Measurements from ENCODE around the gene KIAA0513. TPM values are rescaled to one million over a fixed set of nuclear protein-coding genes. Genes with fewer than 3 reads are reported as not detected.

KIAA0513 gene
- total and polyA plus RNA-seq, 2 donors: 3.4 to 5.2 TPM

DNA sequence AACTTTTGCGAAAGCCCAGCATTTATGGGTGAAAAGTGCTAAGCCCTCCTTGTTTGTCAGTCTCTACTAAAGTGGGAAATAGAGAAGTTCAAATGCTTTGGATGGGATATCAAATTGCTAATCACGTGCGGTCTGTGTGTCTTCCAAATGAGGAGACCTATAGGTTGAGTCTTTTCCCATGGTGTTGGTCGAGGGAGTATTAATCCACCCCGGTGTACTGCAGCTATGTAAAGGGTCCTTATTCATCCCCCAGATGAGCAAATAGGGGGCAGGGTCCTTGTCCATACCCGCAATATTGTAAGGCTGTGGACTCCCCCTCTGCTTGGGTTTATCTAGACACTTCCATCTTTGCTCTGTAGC lies 14.6 kb downstream of the KIAA0513 start:
- WGBS: 93% methylated on average over 6 of the region's 6 CpGs
- DNase-seq (ENCODE audit: low read depth in 6 of 9, low spot score in 9 of 9): no peak
- H3K4me1 ChIP-seq (ENCODE audit: control insufficient read depth in 2 of 2, insufficient read depth in 2 of 2, low read length in 2 of 2): peaks cover 0 to 4% of the 10 kb centered on the region in 2 donors
- H3K4me3 ChIP-seq (ENCODE audit: low read length in 2 of 2): no peak overlapping the region
- no peaks in the 10 kb centered on the region for H3K27me3 ChIP-seq (ENCODE audit: control insufficient read depth in 2 of 2, insufficient read depth in 1 of 2, low read length in 1 of 2)
- no peaks in the 10 kb centered on the region for H3K36me3 ChIP-seq (ENCODE audit: control insufficient read depth in 2 of 2, insufficient read depth in 2 of 2, low read length in 1 of 2)
- no peak overlapping the region for H3K27ac ChIP-seq (ENCODE audit: low read depth in 1 of 2, low read length in 1 of 2)
- no peaks in the 10 kb centered on the region for H3K9me3 ChIP-seq (ENCODE audit: control insufficient read depth in 2 of 2, insufficient read depth in 1 of 2, low read length in 1 of 2)

DNA sequence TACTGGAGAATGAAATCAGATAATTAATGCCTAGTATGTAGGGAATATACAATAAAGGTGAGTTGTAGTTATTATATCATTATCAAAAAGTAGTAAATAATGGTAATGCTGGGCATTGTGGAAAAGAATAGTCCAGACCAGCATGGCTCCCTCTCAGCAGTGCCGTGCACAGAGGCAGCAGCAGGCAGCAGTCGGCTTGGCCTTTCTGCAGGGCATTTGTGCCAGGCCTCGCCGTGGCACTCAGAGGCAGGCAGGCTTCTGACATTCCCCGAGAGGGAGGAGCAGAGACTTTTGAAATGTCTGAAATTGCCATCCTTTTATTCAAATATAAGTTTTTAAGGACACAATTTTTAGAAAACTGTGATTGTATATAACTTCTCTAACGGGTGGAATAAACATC lies 15.0 kb downstream of the KIAA0513 start:
- Histone ChIP-seq H3K9me3 (ENCODE audit: control insufficient read depth in 2 of 2, insufficient read depth in 1 of 2, low read length in 1 of 2) (no peaks in the 10 kb centered on the region), H3K4me3 (ENCODE audit: low read length in 2 of 2) (no peak overlapping the region), H3K4me1 (ENCODE audit: control insufficient read depth in 2 of 2, insufficient read depth in 2 of 2, low read length in 2 of 2) (peaks cover 0 to 8% of the 10 kb centered on the region in 2 donors), H3K36me3 (ENCODE audit: control insufficient read depth in 2 of 2, insufficient read depth in 2 of 2, low read length in 1 of 2) (no peaks in the 10 kb centered on the region), H3K27ac (ENCODE audit: low read depth in 1 of 2, low read length in 1 of 2) (no peak overlapping the region), H3K27me3 (ENCODE audit: control insufficient read depth in 2 of 2, insufficient read depth in 1 of 2, low read length in 1 of 2) (no peaks in the 10 kb centered on the region)
- WGBS: 98% methylated on average over 6 of the region's 6 CpGs
- no peak for DNase-seq (ENCODE audit: low read depth in 6 of 9, low spot score in 9 of 9)

DNA sequence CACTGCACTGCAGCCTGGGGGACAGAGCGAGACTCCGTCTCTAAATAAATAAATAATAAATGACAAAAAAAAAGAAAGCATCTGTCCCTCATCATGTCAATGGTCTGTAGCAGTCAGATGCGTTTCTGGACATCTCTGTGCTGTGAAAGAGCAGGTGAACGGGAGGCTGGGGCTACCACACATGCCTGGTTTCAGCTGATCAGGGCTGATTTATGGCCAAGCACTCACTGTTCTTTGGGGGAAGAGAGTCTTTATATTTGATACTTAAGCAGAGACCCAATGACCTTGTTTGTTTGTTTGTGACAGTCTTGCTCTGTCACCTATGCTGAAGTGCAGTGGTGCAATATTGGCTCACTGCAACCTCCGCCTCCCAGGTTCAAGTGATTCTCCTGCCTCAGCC lies 17.5 kb downstream of the KIAA0513 start:
- 96% methylated on average over 5 of the region's 5 CpGs for WGBS
- H3K4me1 ChIP-seq (ENCODE audit: control insufficient read depth in 2 of 2, insufficient read depth in 2 of 2, low read length in 2 of 2): peaks cover 0 to 11% of the 10 kb centered on the region in 2 donors
- H3K36me3 ChIP-seq (ENCODE audit: control insufficient read depth in 2 of 2, insufficient read depth in 2 of 2, low read length in 1 of 2): no peaks in the 10 kb centered on the region
- no peaks in the 10 kb centered on the region for H3K9me3 ChIP-seq (ENCODE audit: control insufficient read depth in 2 of 2, insufficient read depth in 1 of 2, low read length in 1 of 2)
- H3K27ac ChIP-seq (ENCODE audit: low read depth in 1 of 2, low read length in 1 of 2): no peak overlapping the region
- H3K4me3 ChIP-seq (ENCODE audit: low read length in 2 of 2): no peak overlapping the region
- H3K27me3 ChIP-seq (ENCODE audit: control insufficient read depth in 2 of 2, insufficient read depth in 1 of 2, low read length in 1 of 2): no peaks in the 10 kb centered on the region
- no peak for DNase-seq (ENCODE audit: low read depth in 6 of 9, low spot score in 9 of 9)

DNA sequence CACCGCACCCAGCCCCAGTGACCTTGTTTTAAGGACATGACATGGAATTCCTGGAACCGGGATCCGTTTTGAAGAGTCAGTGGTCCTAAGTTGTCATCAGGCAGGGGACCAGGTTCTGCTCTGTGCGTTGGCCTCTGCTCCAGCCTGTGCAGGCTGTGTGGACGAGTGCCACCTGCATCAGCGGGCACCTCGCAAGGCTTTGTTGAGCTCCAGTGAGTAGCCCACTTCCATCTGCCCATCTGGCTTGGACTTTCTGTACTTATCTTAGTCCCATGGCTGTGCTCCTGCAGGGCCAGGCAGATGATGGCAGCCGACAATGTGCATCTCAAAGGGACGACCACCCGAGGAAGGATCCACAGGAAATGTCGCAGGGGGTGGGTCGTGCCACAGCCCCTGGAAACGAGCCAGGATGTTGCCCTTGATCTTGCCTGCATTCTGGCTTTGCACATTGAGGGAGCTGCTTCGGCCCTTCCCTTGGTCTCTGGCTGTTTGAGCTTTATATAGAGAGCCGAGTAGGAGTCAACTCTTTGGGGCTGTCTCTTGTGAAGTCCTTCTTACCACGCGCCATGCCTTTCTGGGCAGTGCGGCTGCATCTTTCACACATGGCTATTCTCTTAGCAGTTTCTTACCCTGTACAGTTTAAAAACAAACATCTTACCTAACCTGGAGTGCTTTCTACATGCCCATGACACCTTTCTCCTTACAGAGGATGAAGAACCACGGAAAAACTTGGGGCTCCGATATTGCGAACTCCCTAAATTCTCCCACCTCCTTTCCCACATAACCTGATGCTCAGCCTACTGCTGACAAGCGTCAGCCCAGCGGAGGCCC lies 18.3 kb downstream of the KIAA0513 start:
- WGBS: 76% methylated on average over 23 of the region's 23 CpGs
- H3K36me3 ChIP-seq (ENCODE audit: control insufficient read depth in 2 of 2, insufficient read depth in 2 of 2, low read length in 1 of 2): no peaks in the 10 kb centered on the region
- no peak overlapping the region for H3K27ac ChIP-seq (ENCODE audit: low read depth in 1 of 2, low read length in 1 of 2)
- H3K9me3 ChIP-seq (ENCODE audit: control insufficient read depth in 2 of 2, insufficient read depth in 1 of 2, low read length in 1 of 2): no peaks in the 10 kb centered on the region
- no peak for DNase-seq (ENCODE audit: low read depth in 6 of 9, low spot score in 9 of 9)
- no peak overlapping the region for H3K4me3 ChIP-seq (ENCODE audit: low read length in 2 of 2)
- H3K27me3 ChIP-seq (ENCODE audit: control insufficient read depth in 2 of 2, insufficient read depth in 1 of 2, low read length in 1 of 2): no peaks in the 10 kb centered on the region
- peaks cover 0 to 11% of the 10 kb centered on the region in 2 donors for H3K4me1 ChIP-seq (ENCODE audit: control insufficient read depth in 2 of 2, insufficient read depth in 2 of 2, low read length in 2 of 2)

DNA sequence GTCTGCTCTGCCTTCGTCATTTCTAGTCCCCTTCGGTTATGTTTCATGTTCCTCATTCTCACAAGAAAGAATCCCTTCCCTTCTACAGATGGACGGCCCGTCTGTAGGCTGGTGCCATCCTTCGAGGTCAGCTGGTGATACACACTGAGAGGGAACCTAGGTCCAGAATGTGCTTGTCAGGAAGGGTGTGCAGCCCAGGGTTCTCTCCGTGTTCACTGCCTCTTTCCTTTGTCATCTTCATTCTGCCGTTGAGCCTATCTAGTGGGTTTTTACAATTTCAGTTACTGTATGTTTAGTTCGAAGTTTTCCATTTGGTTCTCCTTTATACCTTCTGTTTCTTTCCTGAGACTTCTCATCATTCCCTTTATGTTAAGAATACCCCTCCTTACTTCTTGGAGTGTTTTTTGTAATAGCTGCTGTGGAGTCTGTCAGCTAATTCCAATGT lies 18.9 kb downstream of the KIAA0513 start:
- Histone ChIP-seq H3K36me3 (ENCODE audit: control insufficient read depth in 2 of 2, insufficient read depth in 2 of 2, low read length in 1 of 2) (no peaks in the 10 kb centered on the region), H3K4me1 (ENCODE audit: control insufficient read depth in 2 of 2, insufficient read depth in 2 of 2, low read length in 2 of 2) (peaks cover 0 to 11% of the 10 kb centered on the region in 2 donors), H3K27me3 (ENCODE audit: control insufficient read depth in 2 of 2, insufficient read depth in 1 of 2, low read length in 1 of 2) (no peaks in the 10 kb centered on the region), H3K27ac (ENCODE audit: low read depth in 1 of 2, low read length in 1 of 2) (no peak overlapping the region), H3K9me3 (ENCODE audit: control insufficient read depth in 2 of 2, insufficient read depth in 1 of 2, low read length in 1 of 2) (no peaks in the 10 kb centered on the region), H3K4me3 (ENCODE audit: low read length in 2 of 2) (no peak overlapping the region)
- no peak for DNase-seq (ENCODE audit: low read depth in 6 of 9, low spot score in 9 of 9)
- 97% methylated on average over 8 of the region's 8 CpGs for WGBS

DNA sequence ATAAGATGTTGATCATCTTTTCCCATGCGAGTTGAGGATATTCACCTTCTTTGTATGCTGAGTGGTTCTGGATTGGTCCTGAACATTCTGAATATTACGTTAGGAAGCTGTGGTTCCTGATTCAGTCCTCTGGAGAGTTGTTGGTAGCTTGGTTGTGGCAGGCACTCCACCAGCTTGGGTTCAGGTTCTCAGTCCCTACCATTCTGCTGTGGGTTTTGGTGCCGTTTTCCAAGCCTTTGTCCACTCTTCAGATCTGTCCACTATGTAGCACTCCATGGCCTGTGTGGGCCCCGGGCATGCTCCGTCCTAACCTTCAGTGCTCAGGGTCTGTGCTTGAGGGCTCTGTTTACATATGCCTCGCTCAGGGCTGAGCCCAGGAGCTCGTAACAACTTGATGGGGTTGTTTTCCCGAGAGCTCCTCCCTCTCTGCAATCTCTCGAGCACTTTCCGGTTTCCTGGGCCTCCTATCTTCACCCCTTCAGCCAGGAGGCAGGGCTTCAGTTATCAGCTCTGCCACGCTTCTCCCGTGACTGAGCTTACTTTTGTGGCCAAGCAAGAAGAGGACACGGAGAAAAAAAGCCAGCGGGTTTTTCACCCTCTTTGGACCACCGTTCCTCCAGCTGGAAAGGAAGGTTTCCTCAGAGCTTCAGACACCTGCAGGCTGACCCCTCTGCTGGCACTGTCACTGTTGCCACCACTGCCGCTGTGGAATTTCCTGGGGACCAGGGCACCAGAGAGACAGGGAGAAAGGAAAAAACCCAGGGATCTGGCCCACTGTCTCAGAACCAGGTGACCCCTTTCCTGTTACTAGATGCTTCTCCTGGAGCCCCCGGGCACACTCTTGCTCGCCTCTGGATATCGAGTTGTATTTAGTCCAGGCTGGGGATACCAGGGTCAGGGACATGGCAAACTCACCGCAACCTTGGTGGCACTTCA lies 19.6 kb downstream of the KIAA0513 start:
- DNase-seq (ENCODE audit: low read depth in 6 of 9, low spot score in 9 of 9): peak in 2 of 9 donors; percentile 31 to 63
- H3K27me3 ChIP-seq (ENCODE audit: control insufficient read depth in 2 of 2, insufficient read depth in 1 of 2, low read length in 1 of 2): no peaks in the 10 kb centered on the region
- peaks cover 0 to 11% of the 10 kb centered on the region in 2 donors for H3K4me1 ChIP-seq (ENCODE audit: control insufficient read depth in 2 of 2, insufficient read depth in 2 of 2, low read length in 2 of 2)
- H3K27ac ChIP-seq (ENCODE audit: low read depth in 1 of 2, low read length in 1 of 2): no peak overlapping the region
- no peak overlapping the region for H3K4me3 ChIP-seq (ENCODE audit: low read length in 2 of 2)
- no peaks in the 10 kb centered on the region for H3K36me3 ChIP-seq (ENCODE audit: control insufficient read depth in 2 of 2, insufficient read depth in 2 of 2, low read length in 1 of 2)
- WGBS: 71% methylated on average over 20 of the region's 20 CpGs
- H3K9me3 ChIP-seq (ENCODE audit: control insufficient read depth in 2 of 2, insufficient read depth in 1 of 2, low read length in 1 of 2): no peaks in the 10 kb centered on the region

DNA sequence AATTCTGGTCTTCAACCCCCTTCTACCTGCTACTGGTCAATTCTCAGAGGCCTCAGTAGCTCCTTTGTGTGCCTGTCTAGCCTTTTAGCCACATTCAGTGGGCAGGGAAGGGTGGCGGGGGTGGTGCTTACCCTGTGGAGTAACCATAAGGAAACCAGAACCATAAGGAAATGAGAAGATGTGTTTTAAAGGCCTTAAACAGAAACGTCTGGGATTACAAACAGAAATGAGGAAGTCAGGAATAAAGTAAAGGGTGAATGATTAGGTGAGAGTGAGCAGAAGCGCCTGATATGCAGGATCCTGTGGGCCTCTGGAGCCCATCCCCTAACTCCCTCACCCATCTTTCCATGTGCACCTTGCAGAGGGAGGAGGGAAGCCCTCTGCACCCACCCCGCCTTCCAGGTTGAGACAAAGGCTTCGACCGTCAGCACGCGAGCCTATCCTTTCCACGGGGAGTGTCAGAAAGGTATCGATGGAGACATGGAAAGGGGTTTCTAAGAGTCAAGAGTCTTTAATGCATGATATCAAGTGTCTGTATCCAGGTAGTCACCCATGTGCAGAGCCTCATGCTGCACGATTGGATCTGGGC lies 20.4 kb downstream of the KIAA0513 start:
- no peak overlapping the region for H3K27ac ChIP-seq (ENCODE audit: low read depth in 1 of 2, low read length in 1 of 2)
- 86% methylated on average over 11 of the region's 11 CpGs for WGBS
- no peak overlapping the region for H3K4me3 ChIP-seq (ENCODE audit: low read length in 2 of 2)
- DNase-seq (ENCODE audit: low read depth in 6 of 9, low spot score in 9 of 9): no peak
- H3K36me3 ChIP-seq (ENCODE audit: control insufficient read depth in 2 of 2, insufficient read depth in 2 of 2, low read length in 1 of 2): no peaks in the 10 kb centered on the region
- H3K9me3 ChIP-seq (ENCODE audit: control insufficient read depth in 2 of 2, insufficient read depth in 1 of 2, low read length in 1 of 2): no peaks in the 10 kb centered on the region
- H3K27me3 ChIP-seq (ENCODE audit: control insufficient read depth in 2 of 2, insufficient read depth in 1 of 2, low read length in 1 of 2): no peaks in the 10 kb centered on the region
- H3K4me1 ChIP-seq (ENCODE audit: control insufficient read depth in 2 of 2, insufficient read depth in 2 of 2, low read length in 2 of 2): peaks cover 0 to 11% of the 10 kb centered on the region in 2 donors

DNA sequence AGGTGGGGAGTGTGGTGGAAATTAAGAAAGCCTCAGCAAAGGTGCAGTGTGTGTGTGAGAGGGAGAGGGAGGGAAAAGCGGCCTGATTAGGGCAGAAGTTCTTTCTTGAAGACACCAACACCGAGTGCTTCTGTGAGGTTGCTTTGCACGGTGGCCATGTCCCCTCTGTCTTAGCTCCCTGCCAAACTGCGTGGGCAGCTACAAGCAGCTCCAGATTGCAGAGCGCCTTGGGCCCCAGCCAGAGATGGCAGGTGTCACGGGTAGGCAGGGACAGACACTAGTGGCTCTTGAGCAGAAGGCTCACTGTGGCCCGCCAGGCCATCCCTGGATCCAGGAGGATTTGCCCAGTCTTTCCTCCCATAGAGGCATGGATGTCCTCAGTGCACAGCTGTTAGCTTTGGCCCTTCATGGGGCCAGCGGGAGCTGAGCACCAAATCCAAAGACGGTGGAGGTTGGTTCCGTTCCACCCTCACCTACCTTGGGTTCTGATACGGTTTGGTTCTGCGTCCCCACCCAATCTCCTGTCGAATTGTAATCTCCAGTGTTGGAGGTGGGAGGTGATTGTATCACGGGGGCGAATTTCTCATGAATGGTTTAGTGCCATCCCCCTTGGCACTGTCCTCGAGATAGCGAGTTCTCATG lies 21.4 kb downstream of the KIAA0513 start:
- no peaks in the 10 kb centered on the region for H3K9me3 ChIP-seq (ENCODE audit: control insufficient read depth in 2 of 2, insufficient read depth in 1 of 2, low read length in 1 of 2)
- no peaks in the 10 kb centered on the region for H3K27me3 ChIP-seq (ENCODE audit: control insufficient read depth in 2 of 2, insufficient read depth in 1 of 2, low read length in 1 of 2)
- peaks cover 0 to 11% of the 10 kb centered on the region in 2 donors for H3K4me1 ChIP-seq (ENCODE audit: control insufficient read depth in 2 of 2, insufficient read depth in 2 of 2, low read length in 2 of 2)
- no peak for DNase-seq (ENCODE audit: low read depth in 6 of 9, low spot score in 9 of 9)
- no peak overlapping the region for H3K4me3 ChIP-seq (ENCODE audit: low read length in 2 of 2)
- H3K36me3 ChIP-seq (ENCODE audit: control insufficient read depth in 2 of 2, insufficient read depth in 2 of 2, low read length in 1 of 2): no peaks in the 10 kb centered on the region
- 97% methylated on average over 17 of the region's 17 CpGs for whole genome bisulfite sequencing
- H3K27ac ChIP-seq (ENCODE audit: low read depth in 1 of 2, low read length in 1 of 2): no peak overlapping the region
